ENCODE results near the gene STAC3.

DNA sequence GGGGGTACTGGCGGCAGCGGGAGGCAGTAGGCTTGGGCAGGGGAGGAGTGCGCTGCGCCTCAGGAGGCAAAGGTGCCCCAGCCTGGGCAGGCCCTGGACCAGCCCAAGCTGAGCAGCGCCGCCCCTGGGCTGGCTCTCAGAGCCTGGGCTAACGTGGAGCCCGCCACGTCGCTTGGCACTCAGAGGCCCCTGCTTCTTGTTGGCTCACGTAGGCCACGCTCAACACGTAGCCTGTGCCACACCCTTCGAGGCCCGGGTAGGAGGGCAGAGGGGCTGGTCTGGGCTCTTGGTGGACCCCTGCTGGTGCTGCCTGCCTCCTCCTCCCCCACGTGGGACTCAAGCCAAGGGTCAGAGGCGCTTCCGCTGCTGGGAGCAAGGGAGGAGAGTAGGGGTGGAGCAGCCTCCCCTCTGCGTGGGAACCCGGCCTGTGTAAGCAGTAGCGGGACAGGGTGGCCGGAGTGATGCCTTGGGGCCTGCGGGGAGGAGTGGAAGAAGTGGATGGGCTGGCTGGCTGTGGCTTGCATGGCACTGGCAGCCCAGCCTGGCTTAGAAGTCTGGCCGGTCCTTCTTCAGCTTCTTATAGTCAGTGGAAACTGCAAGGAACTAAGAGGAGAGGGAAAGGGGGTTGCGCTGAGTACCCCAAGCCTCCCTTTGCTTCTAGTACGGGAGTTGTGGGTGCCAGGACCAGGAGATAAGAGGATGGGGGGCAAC lies 15.8 kb downstream of the STAC3 start:
- TF ChIP-seq CEBPB (IDR thresholded peaks at IDR 0.05; ENCODE audit: low read depth) (no peak), POLR2AphosphoS5 (IDR thresholded peaks at IDR 0.05; ENCODE audit: low read depth, low read length) (no peak; the same call in 1 of the 2 replicates), POLR2A (IDR thresholded peaks at IDR 0.05; ENCODE audit: borderline replicate concordance, extremely low read depth, insufficient read depth, insufficient read length) (no peak), SP1 (IDR thresholded peaks at IDR 0.05; ENCODE audit: low read depth) (no peak)
- TF ChIP-seq, protein P1, sequence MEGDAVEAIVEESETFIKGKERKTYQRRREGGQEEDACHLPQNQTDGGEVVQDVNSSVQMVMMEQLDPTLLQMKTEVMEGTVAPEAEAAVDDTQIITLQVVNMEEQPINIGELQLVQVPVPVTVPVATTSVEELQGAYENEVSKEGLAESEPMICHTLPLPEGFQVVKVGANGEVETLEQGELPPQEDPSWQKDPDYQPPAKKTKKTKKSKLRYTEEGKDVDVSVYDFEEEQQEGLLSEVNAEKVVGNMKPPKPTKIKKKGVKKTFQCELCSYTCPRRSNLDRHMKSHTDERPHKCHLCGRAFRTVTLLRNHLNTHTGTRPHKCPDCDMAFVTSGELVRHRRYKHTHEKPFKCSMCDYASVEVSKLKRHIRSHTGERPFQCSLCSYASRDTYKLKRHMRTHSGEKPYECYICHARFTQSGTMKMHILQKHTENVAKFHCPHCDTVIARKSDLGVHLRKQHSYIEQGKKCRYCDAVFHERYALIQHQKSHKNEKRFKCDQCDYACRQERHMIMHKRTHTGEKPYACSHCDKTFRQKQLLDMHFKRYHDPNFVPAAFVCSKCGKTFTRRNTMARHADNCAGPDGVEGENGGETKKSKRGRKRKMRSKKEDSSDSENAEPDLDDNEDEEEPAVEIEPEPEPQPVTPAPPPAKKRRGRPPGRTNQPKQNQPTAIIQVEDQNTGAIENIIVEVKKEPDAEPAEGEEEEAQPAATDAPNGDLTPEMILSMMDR (IDR thresholded peaks at IDR 0.05 in 2 of 3, conservative IDR thresholded peaks at IDR 0.05 in 1 of 3; ENCODE audit: borderline replicate concordance in 1 of 3, insufficient read depth in 1 of 3, low read depth in 2 of 3, low read length in 2 of 3): no peak
